HepG2 (cell line): ENCODE data around the gene LYRM7. TPM values are rescaled to one million over a fixed set of nuclear protein-coding genes. Genes with fewer than 3 reads are reported as not detected.
A peak's percentile ranks its signal among the peaks of the same experiment; 100 is the strongest.

Experiments
- AKAP8 ChIP-seq: sonication (generic); formaldehyde crosslinking; IDR thresholded peaks from 2 replicates; pipeline ENCODE4 v1.5.1; 2020; ENCODE audit warnings: mild to moderate bottlenecking, missing genetic modification reagents
- ARNT2 ChIP-seq: sonication (generic); formaldehyde crosslinking; IDR thresholded peaks from 2 replicates; pipeline ENCODE4 v1.8.0; 2022; ENCODE audit warnings: mild to moderate bottlenecking, low read depth, missing genetic modification reagents, moderate library complexity
- DNMT3B ChIP-seq: conservative IDR thresholded peaks from 2 replicates; pipeline ENCODE4 v1.6.1; 2016; ENCODE audit warnings: missing biosample characterization, control low read depth
- ERF ChIP-seq: IDR thresholded peaks from 2 replicates; pipeline ENCODE4 v1.6.1; 2018; ENCODE audit warnings: missing biosample characterization, missing genetic modification reagents
- FOXK2 ChIP-seq: fragments of 450-650 bp; IDR thresholded peaks from 2 replicates; pipeline ENCODE4 v1.6.1; 2016
- FOXO1 ChIP-seq: sonication (generic); formaldehyde crosslinking; IDR thresholded peaks from 2 replicates; pipeline ENCODE4 v1.4.0; 2020; ENCODE audit warnings: missing genetic modification reagents
- GABPA ChIP-seq, 2 experiments: IDR thresholded peaks; 2 replicates each; pipeline ENCODE4 v1.6.1; 2011 to 2016; ENCODE audit warnings: low read depth in 2 of 2, low read length in 1 of 2, missing biosample characterization in 1 of 2, missing genetic modification characterization in 1 of 2
- IKZF1 ChIP-seq: fragments of 450-650 bp; IDR thresholded peaks from 2 replicates; pipeline ENCODE4 v1.7.1; 2016
- KLF6 ChIP-seq: IDR thresholded peaks from 2 replicates; pipeline ENCODE4 v1.8.0; 2016; ENCODE audit warnings: missing biosample characterization, missing genetic modification reagents
- LCORL ChIP-seq, 2 experiments: fragments of 450-650 bp in 1 of 2; sonication (generic) in 1 of 2; formaldehyde crosslinking in 1 of 2; IDR thresholded peaks; 2 replicates each; pipeline versions ENCODE4 v1.5.0 to v1.6.1; 2017 to 2020; ENCODE audit warnings: antibody characterized with exemption in 1 of 2, missing genetic modification reagents in 1 of 2
- MIER2 ChIP-seq: IDR thresholded peaks from 2 replicates; pipeline ENCODE4 v1.6.1; 2016; ENCODE audit warnings: missing biosample characterization, missing genetic modification reagents
- NFE2L1 ChIP-seq: sonication (generic); formaldehyde crosslinking; IDR thresholded peaks from 2 replicates; pipeline ENCODE4 v1.4.0; 2020; ENCODE audit warnings: missing genetic modification reagents, mild to moderate bottlenecking, borderline replicate concordance
- PPARG ChIP-seq: conservative IDR thresholded peaks from 2 replicates; pipeline ENCODE4 v1.6.1; 2016; ENCODE audit warnings: missing biosample characterization, missing genetic modification reagents
- SALL1 ChIP-seq: sonication (generic); formaldehyde crosslinking; IDR thresholded peaks from 2 replicates; pipeline ENCODE4 v1.8.0; 2022; ENCODE audit warnings: mild to moderate bottlenecking, missing genetic modification reagents
- SMAD1 ChIP-seq: sonication (generic); formaldehyde crosslinking; IDR thresholded peaks from 2 replicates; pipeline ENCODE4 v1.4.0; 2020; ENCODE audit warnings: missing genetic modification reagents, low read depth, mild to moderate bottlenecking, borderline replicate concordance
- SMAD9 ChIP-seq: sonication (generic); formaldehyde crosslinking; IDR thresholded peaks from 2 replicates; pipeline ENCODE4 v1.5.1; 2020; ENCODE audit warnings: mild to moderate bottlenecking, missing genetic modification reagents
- SMYD3 ChIP-seq: sonication (generic); formaldehyde crosslinking; IDR thresholded peaks from 2 replicates; pipeline ENCODE4 v1.8.1; 2023; ENCODE audit warnings: mild to moderate bottlenecking, missing genetic modification reagents
- TAF15 ChIP-seq: fragments of 200-400 bp; formaldehyde crosslinking; IDR thresholded peaks from one replicate; pipeline ENCODE4 v1.6.1; 2018; ENCODE audit warnings: mild to moderate bottlenecking, low read depth, low read length; ENCODE audit not compliant: poor library complexity, severe bottlenecking
- TOE1 ChIP-seq: sonication (generic); formaldehyde crosslinking; IDR thresholded peaks from 2 replicates; pipeline ENCODE4 v1.4.0; 2020; ENCODE audit warnings: mild to moderate bottlenecking, missing genetic modification reagents
- ZBTB21 ChIP-seq: sonication (generic); formaldehyde crosslinking; IDR thresholded peaks from 2 replicates; pipeline ENCODE4 v1.4.0; 2020; ENCODE audit warnings: missing genetic modification reagents
- ZFP82 ChIP-seq: sonication (generic); formaldehyde crosslinking; IDR thresholded peaks from 2 replicates; pipeline ENCODE4 v1.5.1; 2020; ENCODE audit warnings: mild to moderate bottlenecking, missing genetic modification reagents, borderline replicate concordance
- ZNF24 ChIP-seq: fragments of 450-650 bp; IDR thresholded peaks from 2 replicates; pipeline ENCODE4 v1.6.1; 2017; ENCODE audit warnings: antibody characterized with exemption, mild to moderate bottlenecking
- ZNF33B ChIP-seq: sonication (generic); formaldehyde crosslinking; IDR thresholded peaks from 2 replicates; pipeline ENCODE4 v1.5.1; 2020; ENCODE audit warnings: mild to moderate bottlenecking, missing genetic modification reagents
- ZNF709 ChIP-seq: sonication (generic); formaldehyde crosslinking; IDR thresholded peaks from 2 replicates; pipeline ENCODE4 v1.5.0; 2020; ENCODE audit warnings: mild to moderate bottlenecking, missing genetic modification reagents
- ZSCAN29 ChIP-seq: sonication (generic); formaldehyde crosslinking; conservative IDR thresholded peaks from 2 replicates; pipeline ENCODE4 v1.4.0; 2020; ENCODE audit warnings: mild to moderate bottlenecking, missing genetic modification reagents
- polyA plus RNA-seq, 8 experiments: library from polyadenylated mRNA; depleted of rRNA in 3 of 8; stranded (reverse) in 7 of 8; unstranded in 1 of 8; fragments of >200 nt; fragmentation: Illumina TruSeq in 4 of 8; extraction: Trizol in 4 of 8; gene quantifications; 2 replicates each; pipeline versions ENCODE4 v1.2.1 to v1.2.3, GENCODE V29; 2011 to 2016; ENCODE audit warnings: low read depth in 4 of 8, missing spikeins in 1 of 8, mixed read lengths in 1 of 8; ENCODE audit not compliant: insufficient read depth in 1 of 8
- total RNA-seq, 5 experiments: library from RNA; depleted of rRNA; stranded (reverse); fragments of >200 nt; fragmentation: Illumina TruSeq; extraction: Trizol; gene quantifications; 2 replicates each; pipeline ENCODE4 v1.2.3, GENCODE V29; 2016; ENCODE audit warnings: low read depth in 1 of 5
- TF ChIP-seq, protein P1 (sequence below): sonication (generic); formaldehyde crosslinking; IDR thresholded peaks from 2 replicates; pipeline ENCODE4 v1.4.0; 2020; ENCODE audit warnings: missing genetic modification reagents, mild to moderate bottlenecking, borderline replicate concordance
- TF ChIP-seq, protein P2 (sequence below): IDR thresholded peaks from 2 replicates; pipeline ENCODE4 v1.6.1; 2018; ENCODE audit warnings: missing genetic modification reagents
- TF ChIP-seq, protein P3 (sequence below): sonication (generic); formaldehyde crosslinking; IDR thresholded peaks from 2 replicates; pipeline ENCODE4 v1.9.0; 2021; ENCODE audit warnings: missing genetic modification reagents, mild to moderate bottlenecking, borderline replicate concordance
- TF ChIP-seq, protein P4 (sequence below): sonication (generic); formaldehyde crosslinking; IDR thresholded peaks from 2 replicates; pipeline ENCODE4 v1.8.1; 2022; ENCODE audit warnings: mild to moderate bottlenecking, missing genetic modification reagents

Gene LYRM7
- total and polyA plus RNA-seq, 2 of the 13 experiments (the other 11 are each of a cell fraction or from before 2014, with no cell fraction given) = 3.0 to 5.5 TPM

DNA sequence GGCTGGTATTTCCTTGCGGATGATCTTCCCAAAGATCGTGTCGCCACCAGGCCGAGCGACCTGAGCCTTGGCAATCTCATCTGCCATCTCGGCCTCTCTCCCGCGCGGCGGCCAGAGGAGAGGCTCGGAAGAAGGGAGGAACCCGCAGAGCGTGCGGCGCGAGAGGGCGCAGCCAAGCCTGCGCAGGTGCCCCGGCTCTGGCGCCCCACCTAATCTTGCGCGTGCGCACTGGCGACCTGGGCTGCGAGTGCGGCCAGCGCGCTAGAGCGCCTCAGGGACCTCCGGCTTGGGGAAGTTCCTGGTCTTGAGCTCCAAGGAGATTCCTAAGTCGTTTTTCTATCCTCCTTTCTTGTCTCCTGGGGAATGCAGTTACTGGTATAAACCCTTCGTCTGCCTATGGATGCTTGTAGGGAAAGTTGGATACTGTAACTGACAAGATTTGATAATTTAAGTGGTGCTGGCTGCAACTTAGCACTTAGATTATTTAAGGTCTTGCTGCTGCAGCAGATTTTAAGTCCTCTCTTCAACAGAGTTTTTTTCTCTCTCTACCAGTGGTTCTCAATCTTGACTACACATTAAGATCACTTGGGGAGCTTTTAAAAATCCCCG, 5.5 kb upstream of the LYRM7 start, which contains the start of gene HINT1 (continued):
- no peak for TF ChIP-seq MIER2
- TF ChIP-seq SALL1 (CRISPR knock-in tag) = peak; percentile 86
- TF ChIP-seq KLF6 (CRISPR knock-in tag) = no peak
- no peak for TF ChIP-seq ARNT2 (CRISPR knock-in tag)
- TF ChIP-seq GABPA (IDR thresholded peaks at IDR 0.05; ENCODE audit: low read depth, low read length) = no peak
- no peak for TF ChIP-seq GABPA (CRISPR knock-in tag; IDR thresholded peaks at IDR 0.05; ENCODE audit: low read depth)
- no peak for TF ChIP-seq NFE2L1 (CRISPR knock-in tag)
- TF ChIP-seq ZNF33B (CRISPR knock-in tag) = no peak
- TF ChIP-seq SMAD9 (CRISPR knock-in tag) = 0 out of 2 replicates have a peak, but pooled peaks have one; percentile 55
- TF ChIP-seq ZBTB21 (CRISPR knock-in tag) = no peak
- no peak for TF ChIP-seq DNMT3B (CRISPR knock-in tag)
- no peak for TF ChIP-seq TAF15
- TF ChIP-seq, protein P1, sequence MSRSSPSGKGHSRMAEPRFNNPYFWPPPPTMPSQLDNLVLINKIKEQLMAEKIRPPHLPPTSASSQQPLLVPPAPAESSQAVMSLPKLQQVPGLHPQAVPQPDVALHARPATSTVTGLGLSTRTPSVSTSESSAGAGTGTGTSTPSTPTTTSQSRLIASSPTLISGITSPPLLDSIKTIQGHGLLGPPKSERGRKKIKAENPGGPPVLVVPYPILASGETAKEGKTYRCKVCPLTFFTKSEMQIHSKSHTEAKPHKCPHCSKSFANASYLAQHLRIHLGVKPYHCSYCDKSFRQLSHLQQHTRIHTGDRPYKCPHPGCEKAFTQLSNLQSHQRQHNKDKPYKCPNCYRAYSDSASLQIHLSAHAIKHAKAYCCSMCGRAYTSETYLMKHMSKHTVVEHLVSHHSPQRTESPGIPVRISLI = peak; percentile 44; the same call in 1 of the 2 replicates
- no peak for TF ChIP-seq AKAP8 (CRISPR knock-in tag)
- TF ChIP-seq ZNF709 (CRISPR knock-in tag) = no peak; the same call in 1 of the 2 replicates
- TF ChIP-seq LCORL (IDR thresholded peaks at IDR 0.05) = no peak
- TF ChIP-seq LCORL (CRISPR knock-in tag; IDR thresholded peaks at IDR 0.05) = peak; percentile 41; the same call in 1 of the 2 replicates
- TF ChIP-seq, protein P2, sequence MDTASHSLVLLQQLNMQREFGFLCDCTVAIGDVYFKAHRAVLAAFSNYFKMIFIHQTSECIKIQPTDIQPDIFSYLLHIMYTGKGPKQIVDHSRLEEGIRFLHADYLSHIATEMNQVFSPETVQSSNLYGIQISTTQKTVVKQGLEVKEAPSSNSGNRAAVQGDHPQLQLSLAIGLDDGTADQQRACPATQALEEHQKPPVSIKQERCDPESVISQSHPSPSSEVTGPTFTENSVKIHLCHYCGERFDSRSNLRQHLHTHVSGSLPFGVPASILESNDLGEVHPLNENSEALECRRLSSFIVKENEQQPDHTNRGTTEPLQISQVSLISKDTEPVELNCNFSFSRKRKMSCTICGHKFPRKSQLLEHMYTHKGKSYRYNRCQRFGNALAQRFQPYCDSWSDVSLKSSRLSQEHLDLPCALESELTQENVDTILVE (CRISPR knock-in tag) = no peak
- no peak for TF ChIP-seq IKZF1
- TF ChIP-seq, protein P3, sequence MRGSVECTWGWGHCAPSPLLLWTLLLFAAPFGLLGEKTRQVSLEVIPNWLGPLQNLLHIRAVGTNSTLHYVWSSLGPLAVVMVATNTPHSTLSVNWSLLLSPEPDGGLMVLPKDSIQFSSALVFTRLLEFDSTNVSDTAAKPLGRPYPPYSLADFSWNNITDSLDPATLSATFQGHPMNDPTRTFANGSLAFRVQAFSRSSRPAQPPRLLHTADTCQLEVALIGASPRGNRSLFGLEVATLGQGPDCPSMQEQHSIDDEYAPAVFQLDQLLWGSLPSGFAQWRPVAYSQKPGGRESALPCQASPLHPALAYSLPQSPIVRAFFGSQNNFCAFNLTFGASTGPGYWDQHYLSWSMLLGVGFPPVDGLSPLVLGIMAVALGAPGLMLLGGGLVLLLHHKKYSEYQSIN = no peak
- TF ChIP-seq ZFP82 (CRISPR knock-in tag) = no peak
- no peak for TF ChIP-seq ZNF24
- TF ChIP-seq TOE1 (CRISPR knock-in tag) = no peak
- TF ChIP-seq FOXK2 = no peak
- TF ChIP-seq SMYD3 (CRISPR knock-in tag) = no peak
- no peak for TF ChIP-seq ZSCAN29 (CRISPR knock-in tag)
- no peak for TF ChIP-seq SMAD1
- TF ChIP-seq, protein P4, sequence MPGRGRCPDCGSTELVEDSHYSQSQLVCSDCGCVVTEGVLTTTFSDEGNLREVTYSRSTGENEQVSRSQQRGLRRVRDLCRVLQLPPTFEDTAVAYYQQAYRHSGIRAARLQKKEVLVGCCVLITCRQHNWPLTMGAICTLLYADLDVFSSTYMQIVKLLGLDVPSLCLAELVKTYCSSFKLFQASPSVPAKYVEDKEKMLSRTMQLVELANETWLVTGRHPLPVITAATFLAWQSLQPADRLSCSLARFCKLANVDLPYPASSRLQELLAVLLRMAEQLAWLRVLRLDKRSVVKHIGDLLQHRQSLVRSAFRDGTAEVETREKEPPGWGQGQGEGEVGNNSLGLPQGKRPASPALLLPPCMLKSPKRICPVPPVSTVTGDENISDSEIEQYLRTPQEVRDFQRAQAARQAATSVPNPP = no peak
- TF ChIP-seq ERF (CRISPR knock-in tag) = peak; percentile 77
- TF ChIP-seq PPARG (CRISPR knock-in tag) = no peak
- TF ChIP-seq FOXO1 (CRISPR knock-in tag) = no peak
